ENCODE measurements around the gene PODN.

DNA sequence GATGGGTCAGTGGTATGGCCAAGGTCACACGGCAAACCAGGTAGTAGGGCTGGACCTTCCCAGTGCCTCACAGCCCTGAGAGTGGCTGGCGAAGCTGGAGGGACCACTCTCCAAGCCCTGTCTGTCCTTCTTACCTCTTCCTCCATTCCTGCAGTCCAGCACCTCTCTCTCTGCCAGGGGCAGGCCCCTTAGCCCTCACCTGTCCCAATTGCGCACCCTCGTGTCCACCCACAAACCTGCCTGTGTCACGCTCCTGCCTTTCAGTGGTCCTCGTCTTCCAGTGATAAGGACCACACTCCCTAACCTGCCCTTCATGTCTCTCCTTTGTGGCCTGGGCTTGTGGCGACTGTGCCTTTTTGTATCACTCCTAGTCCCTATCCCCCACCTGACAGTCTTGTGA, 3.4 kb downstream of the PODN start:
- TF ChIP-seq, protein P1, sequence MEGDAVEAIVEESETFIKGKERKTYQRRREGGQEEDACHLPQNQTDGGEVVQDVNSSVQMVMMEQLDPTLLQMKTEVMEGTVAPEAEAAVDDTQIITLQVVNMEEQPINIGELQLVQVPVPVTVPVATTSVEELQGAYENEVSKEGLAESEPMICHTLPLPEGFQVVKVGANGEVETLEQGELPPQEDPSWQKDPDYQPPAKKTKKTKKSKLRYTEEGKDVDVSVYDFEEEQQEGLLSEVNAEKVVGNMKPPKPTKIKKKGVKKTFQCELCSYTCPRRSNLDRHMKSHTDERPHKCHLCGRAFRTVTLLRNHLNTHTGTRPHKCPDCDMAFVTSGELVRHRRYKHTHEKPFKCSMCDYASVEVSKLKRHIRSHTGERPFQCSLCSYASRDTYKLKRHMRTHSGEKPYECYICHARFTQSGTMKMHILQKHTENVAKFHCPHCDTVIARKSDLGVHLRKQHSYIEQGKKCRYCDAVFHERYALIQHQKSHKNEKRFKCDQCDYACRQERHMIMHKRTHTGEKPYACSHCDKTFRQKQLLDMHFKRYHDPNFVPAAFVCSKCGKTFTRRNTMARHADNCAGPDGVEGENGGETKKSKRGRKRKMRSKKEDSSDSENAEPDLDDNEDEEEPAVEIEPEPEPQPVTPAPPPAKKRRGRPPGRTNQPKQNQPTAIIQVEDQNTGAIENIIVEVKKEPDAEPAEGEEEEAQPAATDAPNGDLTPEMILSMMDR (IDR thresholded peaks at IDR 0.05), result no peak
- TF ChIP-seq POLR2A (IDR thresholded peaks at IDR 0.05), result no peak
